Suppressor macrophage treated with lipopolysaccharide for 4 hours (primary cell): ENCODE data around the gene GIT2.
"Not testable (repeated sequence)": the region's sequence is repeated elsewhere in the genome, so short reads cannot be mapped to it uniquely, and the experiment has no call there.

Source experiments
- DNase-seq: peaks from one replicate; pipeline ENCODE4 v3.0.0-alpha.2; 2020

The GIT2 gene

DNA sequence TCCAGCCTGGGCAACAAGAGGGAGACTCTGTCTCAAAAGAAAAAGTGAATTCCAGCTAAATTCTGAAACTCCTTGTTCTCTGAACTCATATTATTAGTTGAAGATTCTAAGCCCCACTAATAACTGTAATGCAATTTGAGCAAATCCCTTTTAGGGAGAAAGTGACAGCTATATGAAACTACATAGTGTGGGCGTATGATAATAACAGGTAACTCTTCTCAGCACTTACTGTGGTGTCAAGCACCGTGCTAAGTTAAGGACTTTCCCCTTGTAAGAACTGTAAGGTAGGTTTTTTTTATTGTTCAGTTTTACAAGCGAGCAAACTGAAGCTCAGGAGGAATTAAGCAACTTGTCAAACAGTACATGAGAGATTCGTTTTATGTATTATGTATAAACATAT lies 8.4 kb upstream of the GIT2 start:
- no peak for DNase-seq

DNA sequence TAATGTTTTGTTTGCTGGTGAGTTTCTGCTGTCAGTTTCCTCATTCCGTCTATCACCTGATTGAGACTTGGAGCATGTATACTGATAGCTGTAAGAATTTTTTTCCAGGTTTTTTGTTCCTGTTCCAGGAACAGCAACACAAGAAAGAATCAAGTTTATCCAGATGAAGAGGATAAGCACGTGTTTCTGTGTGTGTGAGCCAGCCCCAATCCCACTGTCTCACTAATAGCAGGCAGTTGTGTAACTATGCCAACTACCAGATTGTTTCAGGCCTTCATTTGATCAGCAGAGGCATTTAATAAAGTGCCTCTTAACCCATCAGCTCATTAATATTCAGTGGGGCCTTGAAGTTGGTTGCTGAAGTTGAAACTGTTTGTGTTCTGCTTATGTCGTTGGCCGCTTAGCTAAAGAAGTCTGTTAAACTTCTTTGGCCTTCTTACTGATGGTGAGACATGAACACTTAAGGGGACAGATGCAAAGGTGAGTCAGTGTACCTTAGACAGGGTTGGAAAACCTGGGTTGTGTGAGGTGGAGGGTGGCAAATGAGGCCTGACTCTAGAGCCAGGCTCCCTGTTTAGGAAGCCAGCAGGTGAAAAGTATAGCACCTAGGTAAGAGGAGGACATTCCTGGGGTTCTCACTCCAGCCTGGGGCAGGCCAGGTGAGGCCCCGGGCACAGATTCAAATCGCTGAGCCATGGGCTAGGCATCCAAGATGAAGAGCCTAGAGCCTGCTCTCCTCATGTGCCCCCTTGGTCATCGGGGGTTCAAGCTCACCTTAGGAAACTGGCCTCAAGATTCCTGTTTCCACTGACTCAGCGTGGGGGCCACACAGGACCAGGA lies 6.7 kb upstream of the GIT2 start:
- DNase-seq = no peak

DNA sequence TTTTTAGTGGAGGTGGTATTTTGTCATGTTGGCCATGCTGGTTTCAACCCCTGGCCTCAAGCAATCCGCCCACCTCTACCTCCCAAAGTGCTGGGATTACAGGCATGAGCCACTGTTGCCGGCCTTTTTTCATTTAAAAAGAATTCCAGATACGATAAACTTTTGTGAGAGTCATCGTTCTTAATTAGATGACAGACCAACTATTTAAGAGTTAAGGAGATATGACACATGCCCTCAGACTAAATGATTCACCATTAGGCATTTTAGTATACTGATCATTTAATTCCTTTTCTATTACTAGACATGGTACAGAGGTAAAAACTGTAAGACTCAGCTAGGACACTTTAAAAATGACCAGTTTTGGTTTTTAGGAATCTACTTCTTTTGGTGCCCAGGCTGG lies 5.4 kb upstream of the GIT2 start:
- no peak for DNase-seq

DNA sequence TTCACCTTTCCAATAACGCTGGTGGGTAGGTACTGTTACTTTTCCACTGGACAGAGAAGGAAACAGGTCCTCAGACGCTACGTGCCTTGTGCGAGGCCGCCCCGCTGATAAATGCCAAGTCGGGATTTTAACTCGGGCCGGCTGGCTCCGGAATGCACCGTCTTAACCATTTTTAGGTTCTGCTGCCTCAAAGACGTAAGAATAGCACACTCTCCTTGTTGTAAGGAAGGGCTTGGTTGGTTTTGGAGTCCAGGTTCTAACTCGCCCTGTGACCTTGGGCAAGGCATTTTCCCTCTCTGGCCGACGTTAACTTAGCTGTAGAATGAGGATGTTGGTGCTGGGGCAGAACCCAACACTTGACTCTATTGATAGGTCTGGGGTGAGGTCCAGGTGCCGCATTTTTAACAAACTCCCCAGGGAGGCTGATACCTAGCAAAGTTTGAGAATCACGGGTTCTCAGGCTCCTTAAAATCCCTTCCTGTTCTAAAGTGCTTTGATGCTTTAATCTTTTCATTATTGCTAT lies 3.9 kb upstream of the GIT2 start:
- DNase-seq = peak; percentile 39

DNA sequence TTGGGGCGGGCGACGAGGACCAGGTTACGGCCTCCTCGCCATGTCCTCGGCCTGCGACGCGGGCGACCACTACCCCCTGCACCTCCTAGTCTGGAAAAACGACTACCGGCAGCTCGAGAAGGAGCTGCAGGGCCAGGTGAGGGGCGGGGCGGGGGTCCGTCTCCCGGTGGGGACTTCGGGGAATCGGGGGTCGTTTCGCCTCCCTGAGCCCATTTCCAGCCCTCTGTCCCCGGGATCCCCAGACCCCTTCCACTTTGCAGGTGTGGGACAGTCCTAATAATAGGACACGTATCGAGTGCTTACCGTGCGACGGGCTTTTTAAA lies 3.4 kb upstream of the GIT2 start:
- no peak for DNase-seq

DNA sequence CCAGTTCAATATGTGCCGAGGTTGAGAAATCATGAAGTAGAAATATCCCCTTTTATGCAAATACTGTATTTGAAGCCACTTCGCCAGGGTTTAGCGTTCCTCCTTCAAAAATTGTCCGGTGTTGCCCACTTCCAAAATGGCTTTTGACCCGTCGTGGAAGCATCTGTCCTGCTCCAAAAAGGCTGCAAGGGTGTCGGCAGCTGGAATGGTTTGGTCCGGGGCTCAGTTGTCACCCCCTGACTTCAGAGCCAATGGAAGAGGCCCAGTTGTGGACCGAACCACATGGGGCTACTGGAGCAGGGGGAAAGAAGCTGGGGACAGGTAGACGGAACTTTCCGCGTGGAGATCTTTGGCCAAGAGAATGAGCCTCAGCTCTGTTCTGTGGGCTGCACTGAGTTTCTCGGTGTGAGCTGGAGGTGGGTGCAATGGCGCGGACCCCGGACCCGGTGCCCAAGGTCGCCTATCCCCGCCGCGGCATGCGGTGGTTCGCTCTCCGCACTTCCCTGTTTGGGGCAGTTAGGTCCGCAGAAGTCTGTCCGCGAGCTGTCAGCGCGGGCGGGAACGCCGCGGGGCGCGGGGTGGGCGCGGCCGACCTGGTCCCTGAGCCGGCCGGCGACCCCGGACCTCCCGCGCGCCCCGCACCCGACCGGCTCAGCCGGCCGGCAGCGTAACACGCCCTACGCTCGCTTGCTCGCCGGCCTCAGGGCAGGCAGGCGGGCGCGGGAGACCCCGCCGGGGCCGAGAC lies 2.9 kb upstream of the GIT2 start, which contains the start of gene ANKRD13A:
TSS of gene ANKRD13A (plus strand) at position 527 of the 745 bp plus-strand sequence. CDS start 259 bp downstream, outside the sequence.
- peak; percentile 95 for DNase-seq

DNA sequence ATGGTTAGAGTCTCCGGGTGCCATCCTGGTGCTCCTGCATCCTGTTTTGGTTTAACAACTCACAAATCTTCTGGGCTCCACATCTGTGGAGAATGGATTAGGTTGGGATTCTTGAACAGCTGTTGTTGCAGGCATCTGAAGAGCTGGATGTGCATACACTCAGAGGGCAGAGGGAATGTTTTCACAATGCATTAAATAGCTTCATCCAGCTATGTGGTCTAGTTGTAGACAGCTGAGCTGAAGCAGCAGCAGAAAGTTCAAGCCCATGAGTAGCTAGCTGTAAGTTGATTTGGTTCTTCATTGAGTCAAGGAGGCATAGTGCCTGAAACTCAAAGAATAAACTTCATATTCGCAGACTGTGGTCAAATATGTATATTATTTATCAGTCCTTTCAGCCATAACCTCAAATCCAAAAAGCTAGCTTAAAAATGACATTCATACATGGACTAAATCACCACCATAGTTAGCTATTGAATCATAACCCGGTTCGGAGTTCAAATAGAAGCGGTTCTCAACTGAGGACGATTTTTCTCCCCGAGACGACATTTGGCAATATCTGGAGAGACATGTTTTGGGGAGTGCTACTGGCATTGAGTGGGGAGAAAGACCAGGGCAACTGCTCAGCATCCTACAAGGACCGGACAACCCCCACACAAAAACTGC lies 2.2 kb upstream of the GIT2 start:
- no peak for DNase-seq

DNA sequence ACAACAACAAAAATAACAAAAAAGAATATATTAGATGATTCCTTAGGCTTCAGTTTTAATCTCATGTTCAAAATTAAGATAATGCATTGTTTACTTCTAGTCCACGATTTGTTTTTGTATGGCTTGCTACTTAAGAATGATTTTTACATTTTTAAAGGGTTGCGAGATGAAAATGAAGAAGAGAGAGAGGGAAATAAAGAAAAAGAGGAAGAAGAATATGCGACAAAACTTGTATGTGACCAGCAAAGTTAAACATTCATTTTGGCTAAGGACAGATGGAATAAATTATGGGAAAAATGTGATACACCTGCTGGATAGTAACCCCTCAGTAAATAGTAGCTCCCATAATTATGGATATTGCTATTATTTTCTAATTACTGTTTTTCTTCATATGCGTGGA lies 1.2 kb upstream of the GIT2 start:
- peak; percentile 5 for DNase-seq

DNA sequence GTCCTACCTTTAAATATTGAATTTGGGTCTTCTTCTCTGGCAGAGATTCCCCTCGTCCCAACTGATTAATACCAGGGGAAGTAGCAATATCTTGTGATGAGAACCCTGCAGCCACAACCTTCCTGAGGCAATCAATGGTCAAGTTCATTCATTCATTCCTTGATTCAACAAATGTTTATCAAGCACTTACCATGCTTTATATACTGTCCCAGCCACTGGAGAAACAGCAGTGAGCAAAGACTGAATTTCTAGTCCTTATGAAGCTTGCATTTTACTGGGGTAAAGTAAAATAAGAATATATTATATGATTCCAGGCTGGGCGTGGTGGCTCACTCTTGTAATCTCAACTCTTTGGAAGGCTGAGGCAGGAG lies 300 bp upstream of the GIT2 start:
- no peak for DNase-seq

DNA sequence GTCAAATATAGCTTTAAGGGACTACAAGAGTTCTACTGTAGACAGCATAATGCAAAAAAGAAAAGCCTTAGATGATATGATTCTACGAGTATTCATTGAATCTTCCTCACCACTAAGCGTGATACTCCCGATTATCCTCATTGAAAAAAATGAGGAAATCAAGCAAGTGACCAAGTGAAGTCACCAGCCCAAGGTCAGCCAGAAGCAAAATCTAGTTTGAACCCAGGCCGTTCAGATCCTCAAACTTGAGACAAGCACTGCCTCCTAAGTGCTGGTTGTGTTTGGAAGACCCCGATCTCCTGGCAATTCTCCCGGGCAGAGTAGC lies 845 bp downstream of the GIT2 start:
- peak; percentile 60 for DNase-seq

DNA sequence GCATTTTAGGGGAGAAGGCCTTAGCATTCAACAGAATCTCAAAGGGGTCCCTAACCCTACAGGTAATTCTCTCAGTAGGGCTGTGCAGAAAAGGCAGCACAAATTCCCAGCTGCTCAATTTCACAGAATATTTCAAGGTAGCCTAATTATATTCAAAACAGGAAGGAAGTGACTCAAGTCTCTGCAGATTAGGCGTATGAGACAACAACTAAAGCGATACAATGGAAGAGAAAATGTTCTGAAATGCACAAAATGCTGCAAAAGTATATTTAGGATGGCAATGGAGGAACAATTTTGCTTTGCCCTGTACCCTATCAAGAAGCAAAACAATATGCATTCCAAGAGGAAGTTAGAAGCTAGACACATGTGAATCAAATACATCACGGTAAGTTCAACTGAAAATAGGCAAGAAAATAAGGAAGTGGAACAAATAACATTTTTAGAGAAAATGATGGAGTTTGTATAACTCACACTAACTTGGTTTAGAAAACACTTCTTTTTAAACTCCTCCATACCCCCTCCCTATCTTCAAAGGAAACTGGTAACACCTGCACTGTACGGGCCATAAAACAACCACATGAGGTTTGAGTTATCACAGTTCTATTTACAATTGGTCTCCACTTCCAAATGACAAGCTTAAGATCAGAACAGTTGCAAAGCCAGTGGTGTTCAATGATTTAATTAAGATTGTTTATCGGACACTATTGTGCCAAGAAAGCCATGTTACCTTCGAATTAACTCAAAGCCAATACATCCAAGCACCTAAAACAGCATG lies 1.6 kb downstream of the GIT2 start:
- DNase-seq = peak; percentile 40

DNA sequence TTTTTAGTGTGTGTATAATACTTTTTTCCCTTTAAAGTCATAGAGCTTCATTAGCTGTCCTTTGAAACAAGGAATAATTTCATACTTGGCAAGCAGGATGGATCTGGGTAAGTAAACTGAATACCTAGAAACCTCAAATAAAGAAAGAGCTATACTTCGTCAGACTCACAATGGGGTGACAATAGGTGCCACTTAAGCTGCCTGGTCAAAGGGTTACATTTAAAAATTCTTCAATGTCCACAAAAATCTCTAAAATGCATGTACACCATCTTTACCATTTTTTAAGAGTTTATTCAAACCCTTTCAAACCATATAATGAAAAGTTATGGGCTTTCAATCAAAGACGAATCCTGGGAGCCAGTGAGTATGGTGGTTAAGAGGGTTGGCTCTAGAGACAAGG lies 3.1 kb downstream of the GIT2 start:
- no peak for DNase-seq

DNA sequence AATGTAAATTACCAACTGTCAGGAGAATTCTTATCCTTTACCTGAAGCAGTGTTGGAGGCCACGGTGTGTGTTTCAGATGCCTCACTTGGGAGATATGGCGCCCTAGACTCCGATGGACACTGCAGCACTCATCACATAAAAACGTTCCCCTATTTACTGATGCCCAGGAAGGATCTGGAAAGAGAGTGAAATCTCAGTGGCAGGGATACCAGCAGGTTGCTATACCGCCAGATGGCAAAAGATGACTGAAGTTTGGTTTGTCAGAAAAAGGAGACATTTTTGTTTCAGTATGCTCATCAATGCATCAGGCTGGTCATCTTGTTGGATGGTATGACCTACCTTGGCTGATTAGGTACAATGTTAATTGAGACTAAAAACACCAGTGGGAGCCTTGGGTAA lies 4.6 kb downstream of the GIT2 start:
- DNase-seq = no peak

DNA sequence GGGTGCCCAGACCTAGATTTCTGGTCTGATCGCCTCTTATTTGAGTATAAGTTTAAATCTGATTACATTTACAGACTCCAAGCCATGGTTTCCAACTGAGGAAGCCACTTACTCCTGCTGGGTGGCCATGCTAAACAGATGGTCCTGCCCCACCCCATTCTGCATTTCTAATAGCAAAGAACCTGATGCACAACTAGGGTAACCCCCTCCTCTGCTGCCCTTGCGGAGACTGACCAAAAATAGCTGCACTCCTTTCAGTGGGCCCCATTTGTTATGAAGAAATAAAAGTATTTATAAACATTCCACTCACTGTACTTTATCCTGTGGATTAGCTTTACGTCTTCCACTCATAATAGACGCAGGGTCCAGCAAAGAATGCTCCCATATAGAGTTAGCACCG lies 6.8 kb downstream of the GIT2 start:
- no peak for DNase-seq

DNA sequence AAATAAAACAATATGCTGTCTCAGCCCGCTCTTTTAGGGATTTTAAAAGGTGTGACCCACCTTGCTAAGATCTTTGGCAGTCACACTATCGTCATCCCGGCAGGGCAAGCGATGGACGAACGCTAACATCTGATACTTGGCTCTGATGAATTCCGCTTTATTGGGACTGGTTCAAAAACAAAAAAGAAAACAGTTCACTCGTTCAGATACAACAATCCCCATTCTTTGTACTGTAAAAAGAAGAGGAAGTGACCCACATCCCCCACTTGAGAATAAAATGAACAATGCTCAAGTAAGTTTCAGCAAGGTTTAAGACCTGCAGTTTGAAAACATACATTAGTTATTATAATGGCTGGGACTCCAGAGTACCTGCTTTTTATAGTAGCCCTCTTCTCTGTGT lies 7.3 kb downstream of the GIT2 start:
- no peak for DNase-seq

DNA sequence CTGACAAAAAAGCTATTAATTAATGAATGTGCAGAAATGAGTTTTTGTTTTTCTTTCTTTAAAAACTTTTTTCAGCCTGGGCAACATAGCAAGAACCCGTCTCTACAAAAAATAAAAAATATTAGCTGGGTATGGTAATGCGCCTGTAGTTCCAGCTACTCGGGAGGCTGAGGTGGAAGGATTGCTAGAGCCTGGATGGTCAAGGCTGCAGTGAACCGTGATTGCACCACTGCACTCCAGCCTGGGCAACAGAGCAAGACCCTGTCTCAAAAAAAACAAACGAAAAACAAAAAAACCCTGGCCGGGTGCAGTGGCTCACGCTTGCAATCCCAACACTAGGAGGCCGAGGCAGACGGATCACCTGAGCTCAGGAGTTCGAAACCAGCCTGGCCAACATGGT lies 7.9 kb downstream of the GIT2 start:
- DNase-seq = no peak

DNA sequence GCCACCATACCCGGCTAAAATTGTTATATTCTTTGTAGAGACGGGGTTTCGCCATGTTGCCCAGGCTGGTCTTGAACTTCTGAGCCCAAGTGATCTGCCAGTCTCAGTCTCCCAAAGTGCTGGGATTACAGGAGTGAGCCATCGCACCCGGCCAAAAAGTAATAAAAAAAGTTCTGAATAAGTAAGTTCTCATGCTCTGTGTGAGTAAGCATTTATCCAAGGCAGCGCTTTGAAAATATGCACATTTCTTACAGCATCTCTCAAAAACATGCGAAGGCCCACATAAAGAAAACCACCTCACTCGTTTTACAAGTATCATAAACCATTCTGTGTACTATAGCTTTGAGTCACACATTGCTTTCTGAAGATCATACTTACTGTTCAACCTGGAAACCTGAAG lies 8.6 kb downstream of the GIT2 start:
- no peak for DNase-seq

DNA sequence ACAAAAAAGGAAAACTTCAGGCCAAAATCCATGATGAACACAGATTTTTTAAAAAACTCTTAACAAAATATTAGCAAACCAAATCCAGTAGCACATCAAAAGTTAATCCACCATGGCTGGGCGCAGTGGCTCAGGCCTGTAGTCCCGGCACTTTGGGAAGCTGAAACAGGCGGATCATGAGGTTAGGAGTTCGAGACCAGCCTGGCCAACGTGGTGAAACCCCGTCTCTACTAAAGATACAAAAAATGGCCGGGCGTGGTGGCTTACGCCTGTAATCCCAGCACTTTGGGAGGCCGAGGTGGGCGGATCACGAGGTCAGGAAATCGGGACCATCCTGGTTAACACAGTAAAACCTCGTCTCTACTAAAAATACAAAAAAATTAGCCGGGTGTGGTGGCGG lies 9.9 kb downstream of the GIT2 start:
- not testable (repeated sequence) for DNase-seq

DNA sequence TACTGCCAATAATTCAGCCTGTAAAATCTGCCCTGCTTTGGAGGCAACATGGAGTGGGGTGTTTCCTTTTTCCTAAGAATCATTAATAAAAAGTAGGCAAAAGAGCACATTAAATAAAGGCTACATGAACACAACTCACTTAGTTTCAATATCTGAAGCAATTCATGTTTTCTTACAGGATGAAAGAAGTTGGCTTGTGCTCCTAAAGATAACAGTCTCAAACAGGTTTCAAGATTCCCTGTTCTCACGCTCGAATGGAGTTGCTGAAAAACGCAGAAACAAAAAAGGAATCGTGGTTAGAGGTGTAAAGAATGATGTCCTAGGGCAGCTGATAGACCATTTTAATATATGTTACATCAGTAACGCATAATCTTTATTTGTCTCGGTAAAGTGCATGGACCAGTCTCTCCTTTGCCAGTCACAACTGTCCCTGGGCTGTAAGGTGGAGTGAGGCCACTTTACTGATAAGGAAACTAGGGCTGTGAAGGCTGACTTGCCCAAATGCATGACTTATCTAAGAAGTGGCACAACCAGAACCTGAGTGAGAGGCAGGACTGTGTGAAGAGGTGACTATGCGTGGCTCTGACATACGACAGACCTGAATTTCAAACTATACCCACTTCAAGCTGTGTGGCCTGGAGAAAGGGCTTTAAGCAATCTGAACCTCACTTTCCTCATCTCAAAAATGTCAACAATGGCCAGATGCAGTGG lies 12.6 kb downstream of the GIT2 start:
- no peak for DNase-seq

DNA sequence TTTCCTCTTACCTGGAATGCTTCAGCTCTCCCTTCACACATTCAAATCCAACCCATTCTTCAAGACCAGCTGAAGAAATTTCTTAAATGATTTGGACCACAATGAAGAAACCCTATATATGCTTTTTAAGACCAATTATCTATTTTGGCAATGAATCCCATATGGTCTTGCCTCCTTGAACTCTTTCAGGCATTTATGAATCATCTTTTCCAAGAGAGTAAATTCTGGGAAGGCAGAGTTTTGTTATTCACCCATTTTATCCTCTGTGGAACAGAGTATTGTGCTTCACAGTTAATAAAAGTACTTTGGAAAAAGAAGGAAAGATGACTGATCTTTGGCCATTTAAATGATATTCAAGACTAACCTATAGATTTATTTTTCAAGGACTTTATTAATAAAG lies 14.0 kb downstream of the GIT2 start:
- no peak for DNase-seq

DNA sequence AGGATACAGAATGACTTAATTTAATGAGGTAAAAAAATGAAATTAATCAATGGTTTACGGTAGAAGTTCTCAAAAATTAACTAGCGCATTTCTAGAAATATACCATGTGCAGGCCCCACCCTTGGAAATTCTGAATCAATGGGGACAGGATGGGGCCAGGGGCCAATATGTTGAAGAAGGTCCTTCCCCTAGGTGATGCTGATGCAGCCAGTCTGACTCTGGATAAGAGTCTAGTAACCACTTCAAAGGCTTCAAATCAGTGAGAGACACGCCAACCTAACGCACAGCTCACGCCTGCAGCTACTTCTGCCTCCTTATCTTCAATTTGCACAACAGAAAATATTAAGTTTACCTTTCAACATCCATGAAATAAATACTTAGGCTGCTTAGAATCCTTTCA lies 14.9 kb downstream of the GIT2 start:
- DNase-seq = no peak

DNA sequence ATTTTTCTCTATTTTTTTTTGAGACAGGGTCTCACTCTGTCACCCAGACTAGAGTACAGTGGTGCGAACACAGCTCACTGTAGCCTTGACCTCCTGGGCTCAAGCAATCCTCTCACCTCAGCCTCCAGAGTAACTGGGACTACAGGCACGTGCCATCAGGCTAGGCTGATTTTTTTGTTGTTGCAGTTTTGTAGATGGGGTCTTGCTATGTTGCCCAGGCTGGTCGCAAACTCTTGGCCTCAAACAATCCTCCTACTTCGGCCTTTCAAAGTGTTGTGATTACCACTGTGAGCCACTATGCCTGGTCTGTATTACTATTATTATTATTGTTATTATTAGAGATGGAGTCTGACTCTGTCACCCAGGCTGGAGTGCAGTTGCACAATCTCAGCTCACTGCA lies 23.3 kb downstream of the GIT2 start:
- no peak for DNase-seq

DNA sequence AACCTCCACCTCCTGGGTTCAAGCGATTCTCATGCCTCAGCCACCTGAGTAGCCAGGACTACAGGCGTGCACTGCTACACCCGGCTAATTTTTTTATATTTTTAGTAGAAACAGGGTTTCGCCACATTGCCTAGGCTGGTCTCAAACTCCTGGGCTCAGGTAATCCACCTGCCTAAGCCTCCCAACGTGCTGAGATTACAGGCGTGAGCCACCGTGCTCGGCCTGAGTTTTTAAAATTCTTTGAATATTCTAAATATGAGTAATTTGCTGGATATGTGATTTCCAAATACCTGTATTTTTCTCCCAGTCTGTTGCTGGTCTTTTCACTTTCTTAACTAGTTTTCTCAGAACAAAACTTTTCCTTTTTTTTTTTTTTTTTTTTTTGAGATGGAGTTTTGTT lies 27.4 kb downstream of the GIT2 start:
- DNase-seq = no peak
